GM23338 (cell line): ENCODE data around the gene FAHD1. TPM values are rescaled to one million over a fixed set of nuclear protein-coding genes. Genes with fewer than 3 reads are reported as not detected.

Experiments used
- ATAC-seq: fragments of 200-7000 bp; cut with Tn5 transposase; 3 replicates; pipeline ENCODE4 v1.9.1; 2020
- DNase-seq: peaks from one replicate; pipeline ENCODE4 v3.0.0-alpha.2; 2015; ENCODE audit warnings: low spot score
- H2AFZ ChIP-seq: fragments of 200-600 bp; sonication (generic); 2 replicates; pipeline ENCODE4 v1.8.0; 2016; ENCODE audit warnings: antibody characterized with exemption, mild to moderate bottlenecking, moderate library complexity
- H3F3A ChIP-seq: fragments of 200-600 bp; sonication (generic); replicated peaks from 2 replicates; pipeline ENCODE4 v1.8.0; 2017; ENCODE audit warnings: antibody characterized with exemption, mixed run types, low read depth
- H3K27ac ChIP-seq: fragments of 200-600 bp; sonication (generic); 2 replicates; pipeline ENCODE4 v1.6.1; 2016; ENCODE audit warnings: low read depth
- H3K27me3 ChIP-seq: fragments of 200-600 bp; sonication (generic); 2 replicates; pipeline ENCODE4 v1.8.0; 2016; ENCODE audit warnings: mild to moderate bottlenecking, mixed run types, moderate library complexity; ENCODE audit not compliant: insufficient read depth
- H3K36me3 ChIP-seq: fragments of 200-600 bp; sonication (generic); 2 replicates; pipeline ENCODE4 v1.8.0; 2016; ENCODE audit warnings: mild to moderate bottlenecking; ENCODE audit not compliant: insufficient read depth
- H3K4me1 ChIP-seq: fragments of 200-600 bp; sonication (generic); 2 replicates; pipeline ENCODE4 v1.8.0; 2016; ENCODE audit warnings: mild to moderate bottlenecking, moderate library complexity; ENCODE audit not compliant: insufficient read depth
- H3K4me2 ChIP-seq: fragments of 200-600 bp; sonication (generic); 2 replicates; pipeline ENCODE4 v1.7.1; 2017; ENCODE audit warnings: mixed run types
- H3K4me3 ChIP-seq: fragments of 200-600 bp; sonication (generic); 2 replicates; pipeline ENCODE4 v1.6.1; 2016; ENCODE audit warnings: mixed run types
- H3K79me2 ChIP-seq: fragments of 200-600 bp; sonication (generic); replicated peaks from 2 replicates; pipeline ENCODE4 v1.8.0; 2017; ENCODE audit warnings: mild to moderate bottlenecking; ENCODE audit not compliant: insufficient read depth
- H3K9me2 ChIP-seq: fragments of 200-600 bp; sonication (generic); 2 replicates; pipeline ENCODE4 v1.8.0; 2017; ENCODE audit not compliant: insufficient read depth
- H4K20me1 ChIP-seq: fragments of 200-600 bp; sonication (generic); replicated peaks from 2 replicates; pipeline ENCODE4 v1.8.0; 2017; ENCODE audit warnings: mild to moderate bottlenecking; ENCODE audit not compliant: insufficient read depth
- H3K27ac Mint-ChIP-seq: 2 replicates; pipeline ENCODE4 v1.8.0; 2020; ENCODE audit warnings: inconsistent platforms, mild to moderate bottlenecking, moderate library complexity, mixed read lengths
- H3K27me3 Mint-ChIP-seq: 3 replicates; pipeline ENCODE4 v1.8.0; 2022; ENCODE audit warnings: low read depth, mild to moderate bottlenecking, moderate library complexity, mixed read lengths, inconsistent platforms; ENCODE audit not compliant: insufficient read depth, poor library complexity
- H3K36me3 Mint-ChIP-seq: 3 replicates; pipeline ENCODE4 v1.8.0; 2021; ENCODE audit warnings: low read depth, mild to moderate bottlenecking, inconsistent platforms, moderate library complexity, mixed read lengths
- H3K4me1 Mint-ChIP-seq: 3 replicates; pipeline ENCODE4 v1.8.0; 2020; ENCODE audit warnings: mild to moderate bottlenecking, inconsistent platforms, mixed read lengths
- H3K4me3 Mint-ChIP-seq: 3 replicates; pipeline ENCODE4 v1.8.0; 2021; ENCODE audit warnings: moderate library complexity, mild to moderate bottlenecking, inconsistent platforms, mixed read lengths
- H3K9me3 Mint-ChIP-seq: 3 replicates; pipeline ENCODE4 v1.8.0; 2020; ENCODE audit warnings: moderate library complexity, mild to moderate bottlenecking, inconsistent platforms, mixed read lengths
- REST ChIP-seq: IDR thresholded peaks from one replicate; pipeline ENCODE4 v1.6.1; 2018; ENCODE audit warnings: antibody characterized with exemption; ENCODE audit not compliant: unreplicated experiment
- ZNF462 ChIP-seq: fragments of 250-450 bp; sonication (Bioruptor Pico); IDR thresholded peaks from 2 replicates; pipeline ENCODE4 v1.5.0; 2020; ENCODE audit warnings: mild to moderate bottlenecking, moderate library complexity
- polyA plus RNA-seq: library from polyadenylated mRNA; unstranded; fragments of >200 nt; fragmentation: Nextera tagmentation; extraction: Ambion mirVana; gene quantifications from 2 replicates; pipeline ENCODE4 v1.2.1, GENCODE V29; 2016
- total RNA-seq: library from RNA; depleted of rRNA; stranded (reverse); fragments of >200 nt; shearing (Covaris generic); gene quantifications from 2 replicates; pipeline ENCODE4 v1.2.3, GENCODE V29; 2014

FAHD1 gene
- total and polyA plus RNA-seq, 2 experiments from 2014 or later = 21.0 to 23.9 TPM

- DNase-seq (no peak), ATAC-seq (peak; percentile 33)
- Mint-ChIP-seq H3K4me1 (no peaks in the 10 kb centered on the region), H3K9me3 (peaks cover 29% of the 10 kb centered on the region), H3K4me3 (no peak overlapping the region), H3K27me3 (no peaks in the 10 kb centered on the region), H3K36me3 (peaks cover 30% of the 10 kb centered on the region), H3K27ac (no peak overlapping the region)
- TF ChIP-seq REST (no peak), ZNF462 (CRISPR knock-in tag) (no peak)
- H3K9me2 ChIP-seq = no peaks in the 10 kb centered on the region
- no peaks in the 10 kb centered on the region for H3K79me2 ChIP-seq
- H3K27ac ChIP-seq = no peak overlapping the region
- no peak overlapping the region for H3K4me3 ChIP-seq
- no peaks in the 10 kb centered on the region for H4K20me1 ChIP-seq
- H3K4me1 ChIP-seq = no peaks in the 10 kb centered on the region
- H3K27me3 ChIP-seq = no peaks in the 10 kb centered on the region
- no peak overlapping the region for H2AFZ ChIP-seq
- H3F3A ChIP-seq = no peaks in the 10 kb centered on the region
- H3K36me3 ChIP-seq = no peaks in the 10 kb centered on the region; the same call in 1 of the 2 replicates
- no peak overlapping the region for H3K4me2 ChIP-seq
Measured at GRCh38 chr16:1794221-1794871, 32.7 kb upstream of the FAHD1 start.
